OCI-LY7 (cell line): ENCODE data around the gene GTF2IRD1.

Experiments used
- CTCF ChIP-seq: fragments of 200-600 bp; sonication (generic); conservative IDR thresholded peaks from 2 replicates; pipeline ENCODE4 v1.5.1; 2014; ENCODE audit warnings: mild to moderate bottlenecking, antibody characterized with exemption, low read length, moderate library complexity, mixed read lengths
- EZH2phosphoT487 ChIP-seq: fragments of 200-600 bp; sonication (generic); IDR thresholded peaks from 2 replicates; pipeline ENCODE4 v1.6.1; 2018; ENCODE audit warnings: low read depth, borderline replicate concordance, mild to moderate bottlenecking, mixed run types, antibody characterized with exemption, low read length, moderate library complexity, mixed read lengths

DNA sequence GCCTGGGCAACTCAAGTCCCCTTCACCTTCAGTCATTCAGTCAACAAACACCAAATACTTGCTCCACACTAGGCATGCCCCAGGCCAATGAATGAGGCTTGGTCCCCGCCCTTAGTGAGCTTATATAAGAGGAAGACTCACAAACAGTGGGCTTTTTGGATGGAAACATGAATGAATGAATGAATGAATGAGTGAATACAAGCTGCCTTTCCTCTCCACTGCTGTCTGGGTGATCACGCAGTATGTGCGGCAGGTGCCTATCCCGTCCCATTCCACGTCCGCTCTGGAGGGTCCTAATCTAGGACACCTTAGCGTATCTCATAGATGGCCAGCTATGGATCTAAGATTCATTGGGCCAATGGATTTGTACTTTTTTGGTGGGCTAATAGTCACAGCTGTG, 184.0 kb downstream of the GTF2IRD1 start:
- TF ChIP-seq CTCF (no peak), EZH2phosphoT487 (no peak)
